ENCODE measurements around the gene PLXNA2. TPM values are rescaled to one million over a fixed set of nuclear protein-coding genes. Genes with fewer than 3 reads are reported as not detected.

The PLXNA2 gene
- total RNA-seq, 1 donor from 2014 or later, result 17.7 TPM

GRCh38 chr1:208203848-208204609 lies 40.2 kb downstream of the PLXNA2 start:
- Histone ChIP-seq H3K27me3 (ENCODE audit: insufficient read depth, low read length) (no peaks in the 10 kb centered on the region), H3K36me3 (ENCODE audit: insufficient read depth, low read length) (no peaks in the 10 kb centered on the region), H3K79me2 (ENCODE audit: insufficient read depth, low read length) (no peaks in the 10 kb centered on the region), H3K4me1 (ENCODE audit: insufficient read depth, low read length) (peaks cover 56% of the 10 kb centered on the region), H3K27ac (ENCODE audit: low read depth, low read length) (peak overlapping the region; percentile 82), H3K9ac (ENCODE audit: low read length) (peak overlapping the region; percentile 39), H3K9me3 (ENCODE audit: insufficient read depth, low read depth, low read length) (no peaks in the 10 kb centered on the region), H4K20me1 (ENCODE audit: insufficient read depth, low read length) (no peaks in the 10 kb centered on the region), H2AFZ (ENCODE audit: low read depth, low read length) (no peak overlapping the region), H3K4me3 (ENCODE audit: insufficient read depth, low read depth, low read length) (no peak overlapping the region), H3K4me2 (ENCODE audit: low read length) (peak overlapping the region; percentile 78)
- Mint-ChIP-seq H3K27ac (ENCODE audit: unreplicated experiment) (peak overlapping the region; percentile 21), H3K9me3 (ENCODE audit: unreplicated experiment) (no peaks in the 10 kb centered on the region), H3K36me3 (ENCODE audit: low read depth, unreplicated experiment) (no peaks in the 10 kb centered on the region), H3K4me1 (ENCODE audit: low read depth, unreplicated experiment) (peaks cover 35% of the 10 kb centered on the region), H3K4me3 (ENCODE audit: unreplicated experiment) (no peak overlapping the region), H3K27me3 (ENCODE audit: low read depth, unreplicated experiment) (no peaks in the 10 kb centered on the region)
- FAIRE-seq (no peak), DNase-seq (ENCODE audit: low read depth) (peak; percentile 84)
- no peak for TF ChIP-seq EZH2 (IDR thresholded peaks at IDR 0.05; ENCODE audit: insufficient read depth, low read length)
- TF ChIP-seq CTCF (IDR thresholded peaks at IDR 0.05; ENCODE audit: insufficient read depth, low read depth, low read length), result no peak

GRCh38 chr1:208203127-208203847 lies 40.9 kb downstream of the PLXNA2 start:
- FAIRE-seq (no peak), DNase-seq (ENCODE audit: low read depth) (peak; percentile 84)
- TF ChIP-seq EZH2 (IDR thresholded peaks at IDR 0.05; ENCODE audit: insufficient read depth, low read length), result no peak
- TF ChIP-seq CTCF (IDR thresholded peaks at IDR 0.05; ENCODE audit: insufficient read depth, low read depth, low read length), result no peak
- no peaks in the 10 kb centered on the region for H3K27me3 Mint-ChIP-seq (ENCODE audit: low read depth, unreplicated experiment)
- Histone ChIP-seq H3K9me3 (ENCODE audit: insufficient read depth, low read depth, low read length) (no peaks in the 10 kb centered on the region), H3K4me3 (ENCODE audit: insufficient read depth, low read depth, low read length) (peak overlapping the region; percentile 0), H3K79me2 (ENCODE audit: insufficient read depth, low read length) (no peaks in the 10 kb centered on the region), H3K4me2 (ENCODE audit: low read length) (peak overlapping the region; percentile 78), H3K9ac (ENCODE audit: low read length) (peak overlapping the region; percentile 39), H2AFZ (ENCODE audit: low read depth, low read length) (peak overlapping the region; percentile 41), H3K27me3 (ENCODE audit: insufficient read depth, low read length) (no peaks in the 10 kb centered on the region), H4K20me1 (ENCODE audit: insufficient read depth, low read length) (no peaks in the 10 kb centered on the region), H3K4me1 (ENCODE audit: insufficient read depth, low read length) (peaks cover 52% of the 10 kb centered on the region), H3K27ac (ENCODE audit: low read depth, low read length) (peak overlapping the region; percentile 82), H3K36me3 (ENCODE audit: insufficient read depth, low read length) (no peaks in the 10 kb centered on the region)
- no peaks in the 10 kb centered on the region for H3K9me3 Mint-ChIP-seq (ENCODE audit: unreplicated experiment)
- no peaks in the 10 kb centered on the region for H3K36me3 Mint-ChIP-seq (ENCODE audit: low read depth, unreplicated experiment)
- peaks cover 31% of the 10 kb centered on the region for H3K4me1 Mint-ChIP-seq (ENCODE audit: low read depth, unreplicated experiment)
- H3K27ac Mint-ChIP-seq (ENCODE audit: unreplicated experiment), result peak overlapping the region; percentile 48
- no peak overlapping the region for H3K4me3 Mint-ChIP-seq (ENCODE audit: unreplicated experiment)

Data from astrocyte (in vitro differentiated cells and primary cell).